IMR-90 (cell line): ENCODE measurements around the gene FAM131B. TPM values are rescaled to one million over a fixed set of nuclear protein-coding genes. Genes with fewer than 3 reads are reported as not detected.

ENCODE experiments used
- ATAC-seq: fragments of 200-7000 bp; cut with Tn5 transposase; 2 replicates; pipeline ENCODE4 v1.9.1; 2020; ENCODE audit warnings: low read depth, mild to moderate bottlenecking, moderate library complexity
- BruUV-seq: library from RNA; stranded (reverse); fragments of 400-500 nt; replicated peaks from 2 replicates; lab custom pipeline; 2021; lab: Mats Ljungman, UMichigan
- CTCF ChIA-PET: fragments of 300-600 bp; formaldehyde crosslinking; extraction: SDS; loops from one replicate; lab custom pipeline; 2021; ENCODE audit warnings: antibody characterized with exemption; lab: Yijun Ruan, JAX
- POLR2A ChIA-PET: fragments of 300-600 bp; sonication (Branson Sonifier 250); formaldehyde crosslinking; loops from one replicate; lab custom pipeline; 2022; ENCODE audit warnings: antibody characterized with exemption; ENCODE audit not compliant: unreplicated experiment; lab: Charles Lee
- DNase-seq: peaks from one replicate; pipeline ENCODE4 v3.0.0; 2013
- H2AFZ ChIP-seq: replicated peaks from 2 replicates; pipeline ENCODE3; 2013; ENCODE audit warnings: low read length, mild to moderate bottlenecking; ENCODE audit not compliant: poor library complexity
- H2AK5ac ChIP-seq: 2 replicates; pipeline ENCODE4 v1.6.1; 2013; ENCODE audit warnings: low read depth, low read length, inconsistent platforms
- H2AK9ac ChIP-seq: replicated peaks from 2 replicates; pipeline ENCODE3; 2013; ENCODE audit warnings: mild to moderate bottlenecking, low read depth, low read length, moderate library complexity; ENCODE audit not compliant: poor library complexity
- H2BK120ac ChIP-seq: 2 replicates; pipeline ENCODE4 v1.6.1; 2013; ENCODE audit warnings: low read depth, low read length, inconsistent platforms
- H2BK15ac ChIP-seq: 3 replicates; pipeline ENCODE4 v1.6.1; 2013; ENCODE audit warnings: low read depth, low read length, inconsistent platforms
- H2BK20ac ChIP-seq: 2 replicates; pipeline ENCODE4 v1.6.1; 2013; ENCODE audit warnings: low read depth, mild to moderate bottlenecking, inconsistent platforms, low read length, moderate library complexity
- H2BK5ac ChIP-seq: 2 replicates; pipeline ENCODE4 v1.6.1; 2013; ENCODE audit warnings: mild to moderate bottlenecking, low read depth, low read length, inconsistent platforms; ENCODE audit not compliant: poor library complexity, severe bottlenecking
- H3K14ac ChIP-seq: replicated peaks from 2 replicates; pipeline ENCODE4 v1.6.1; 2013; ENCODE audit warnings: low read depth, low read length, inconsistent platforms
- H3K18ac ChIP-seq: 2 replicates; pipeline ENCODE4 v1.6.1; 2013; ENCODE audit warnings: low read depth, low read length, control low read depth
- H3K23ac ChIP-seq: 2 replicates; pipeline ENCODE4 v1.6.1; 2013; ENCODE audit warnings: low read depth, low read length, inconsistent platforms
- H3K27ac ChIP-seq: 2 replicates; pipeline ENCODE4 v1.5.1; 2013; ENCODE audit warnings: mild to moderate bottlenecking, control low read depth, low read length; ENCODE audit not compliant: insufficient read depth
- H3K27me3 ChIP-seq: 2 replicates; pipeline ENCODE4 v1.6.1; 2013; ENCODE audit warnings: low read length; ENCODE audit not compliant: control insufficient read depth, insufficient read depth
- H3K36me3 ChIP-seq: 2 replicates; pipeline ENCODE4 v1.6.1; 2013; ENCODE audit warnings: low read length, mixed read lengths; ENCODE audit not compliant: control insufficient read depth, insufficient read depth
- H3K4ac ChIP-seq: 2 replicates; pipeline ENCODE4 v1.6.1; 2013; ENCODE audit warnings: low read depth, low read length, inconsistent platforms
- H3K4me1 ChIP-seq: 2 replicates; pipeline ENCODE4 v1.6.1; 2013; ENCODE audit warnings: low read length, mixed read lengths; ENCODE audit not compliant: control insufficient read depth, insufficient read depth
- H3K4me2 ChIP-seq: 2 replicates; pipeline ENCODE4 v1.6.1; 2013; ENCODE audit warnings: low read depth, mild to moderate bottlenecking, control low read depth, low read length, moderate library complexity
- H3K4me3 ChIP-seq: 2 replicates; pipeline ENCODE4 v1.5.1; 2013; ENCODE audit warnings: low read depth, mild to moderate bottlenecking, control low read depth, low read length, moderate library complexity; ENCODE audit not compliant: insufficient read depth
- H3K56ac ChIP-seq: 2 replicates; pipeline ENCODE4 v1.6.1; 2013; ENCODE audit warnings: low read length, inconsistent platforms; ENCODE audit not compliant: insufficient read depth; ENCODE audit errors: extremely low read depth
- H3K79me1 ChIP-seq, 2 experiments: 2 replicates each; pipeline ENCODE4 v1.6.1; 2013; ENCODE audit warnings: low read length in 2 of 2, inconsistent platforms in 1 of 2, low read depth in 1 of 2
- H3K9ac ChIP-seq: 2 replicates; pipeline ENCODE4 v1.6.1; 2013; ENCODE audit warnings: low read depth, low read length, control low read depth
- H3K9me1 ChIP-seq: 2 replicates; pipeline ENCODE4 v1.6.1; 2013; ENCODE audit warnings: low read length, inconsistent platforms; ENCODE audit not compliant: insufficient read depth
- H3K9me3 ChIP-seq: 2 replicates; pipeline ENCODE4 v1.6.1; 2013; ENCODE audit warnings: low read length; ENCODE audit not compliant: control insufficient read depth, insufficient read depth
- H4K20me1 ChIP-seq: 2 replicates; pipeline ENCODE4 v1.6.1; 2013; ENCODE audit warnings: low read length, inconsistent platforms; ENCODE audit not compliant: insufficient read depth
- H4K5ac ChIP-seq: 2 replicates; pipeline ENCODE4 v1.6.1; 2013; ENCODE audit warnings: mild to moderate bottlenecking, low read depth, low read length, control low read depth
- H4K8ac ChIP-seq, 2 experiments: 2 replicates each; pipeline ENCODE4 v1.6.1; 2013; ENCODE audit warnings: low read depth in 2 of 2, low read length in 2 of 2, control low read depth in 1 of 2, inconsistent platforms in 1 of 2
- H4K91ac ChIP-seq: 2 replicates; pipeline ENCODE4 v1.6.1; 2013; ENCODE audit warnings: low read depth, low read length, inconsistent platforms; ENCODE audit not compliant: insufficient read depth
- ELK1 ChIP-seq: fragments of 150-350 bp; IDR thresholded peaks from 2 replicates; pipeline ENCODE4 v1.6.1; 2016; ENCODE audit warnings: low read depth, mild to moderate bottlenecking, low read length, moderate library complexity, borderline replicate concordance
- MXI1 ChIP-seq: IDR thresholded peaks from 2 replicates; pipeline ENCODE4 v1.6.1; 2012; ENCODE audit warnings: low read depth, mild to moderate bottlenecking, low read length, moderate library complexity, borderline replicate concordance
- NFE2L2 ChIP-seq: fragments of 150-350 bp; IDR thresholded peaks from 2 replicates; pipeline ENCODE4 v1.6.1; 2016; ENCODE audit warnings: low read depth, mild to moderate bottlenecking, low read length
- POLR2A ChIP-seq: IDR thresholded peaks from 2 replicates; pipeline ENCODE4 v1.6.1; 2012; ENCODE audit warnings: mild to moderate bottlenecking, low read depth, low read length
- USF2 ChIP-seq: fragments of 150-350 bp; IDR thresholded peaks from 2 replicates; pipeline ENCODE4 v1.6.1; 2017; ENCODE audit warnings: mild to moderate bottlenecking, antibody characterized with exemption, low read length, low read depth
- WGBS, 2 experiments: methylation state at CpG; one replicate each; pipeline versions ENCODE4 v1.1.5 to v1.1.7; 2013; ENCODE audit warnings: missing lambda C conversion rate in 2 of 2; ENCODE audit not compliant: insufficient read length in 1 of 2; ENCODE audit errors: extremely low coverage in 2 of 2; 5-methylcytosine and 5-hydroxymethylcytosine counted together
- dilution Hi-C: fragments of 300-500 bp; cut with HindIII; formaldehyde crosslinking; loops from one replicate; pipeline ENCODE4 v1.14.3; 2018; ENCODE audit warnings: low sequenced_read_pairs; ENCODE audit not compliant: unreplicated experiment
- in situ Hi-C: fragments of 300-500 bp; cut with MboI; formaldehyde crosslinking; loops from 3 replicates; pipeline ENCODE4 v1.14.3; 2019; ENCODE audit warnings: low sequenced_read_pairs, inconsistent platforms, mixed read lengths
- intact Hi-C: fragments of 100-400 bp; cut with micrococcal nuclease; formaldehyde crosslinking; loops from 2 replicates; pipeline ENCODE4 v1.10.0; 2022
- polyA plus RNA-seq, 3 experiments: library from polyadenylated mRNA; depleted of rRNA; stranded (reverse); fragments of >200 nt; gene quantifications; 2 replicates each; pipeline ENCODE4 v1.2.3, GENCODE V29; 2012; ENCODE audit warnings: low replicate concordance in 1 of 3
- total RNA-seq: library from RNA; depleted of rRNA; stranded (reverse); fragments of >200 nt; gene quantifications from 2 replicates; pipeline ENCODE4 v1.2.3, GENCODE V29; 2012

Gene FAM131B
- total and polyA plus RNA-seq, 2 of the 4 experiments (the other 2 are of a cell fraction) = 3.4 to 4.3 TPM

GRCh38 chr7:143391462-143392404, 29.2 kb upstream of the FAM131B start:
- Histone ChIP-seq H3K4ac (peak overlapping the region; percentile 72), H3K4me3 (no peak overlapping the region), H2AK5ac (peak overlapping the region; percentile 39), H2BK15ac (no peak overlapping the region; the same call in 2 of the 3 replicates), H3K14ac (peak overlapping the region; percentile 58), H2BK5ac (peak overlapping the region; percentile 25), H3K18ac (peak overlapping the region; percentile 5; the same call in 1 of the 2 replicates), H3K27me3 (no peaks in the 10 kb centered on the region), H4K20me1 (peaks cover 75% of the 10 kb centered on the region), H2AFZ (peak overlapping the region; percentile 21), H3K4me2 (no peak overlapping the region), H4K91ac (peak overlapping the region; percentile 19; the same call in 1 of the 2 replicates), H4K8ac (peak overlapping the region in 1 of 2 experiments; percentile 44; a peak in 2 of 4 replicates), H3K9me1 (peaks cover 30% of the 10 kb centered on the region), H2BK20ac (no peak overlapping the region), H3K9me3 (no peaks in the 10 kb centered on the region), H3K36me3 (peaks cover 61% of the 10 kb centered on the region), H3K23ac (peak overlapping the region; percentile 57), H3K79me1 (peaks cover 22 to 57% of the 10 kb centered on the region in 2 experiments; a peak in 3 of 4 replicates), H3K27ac (peak overlapping the region; percentile 45), H2BK120ac (no peak overlapping the region), H4K5ac (peak overlapping the region; percentile 13; the same call in 1 of the 2 replicates), H2AK9ac (peak overlapping the region; percentile 87), H3K9ac (peak overlapping the region; percentile 5; the same call in 1 of the 2 replicates), H3K4me1 (peaks cover 42% of the 10 kb centered on the region), H3K56ac (no peak overlapping the region)
- in situ Hi-C loops = no loop called here
- DNase-seq = peak; percentile 85
- TF ChIP-seq ELK1 = no peak
- no peak for TF ChIP-seq POLR2A
- TF ChIP-seq NFE2L2 = no peak
- TF ChIP-seq USF2 = no peak; the same call in 1 of the 2 replicates
- 0 out of 2 replicates have a peak, but pooled peaks have one; percentile 6 for TF ChIP-seq MXI1
- ChIA-PET CTCF (interaction anchor here (0.8 kb wide), 1 partner anchor 13 kb away, joined by 4 read pairs; no protein-coding TSS in a partner anchor), POLR2A (interaction anchor here (0.5 to 0.7 kb wide), 3 partner anchors 49 to 126 kb away, joined by 5 to 7 read pairs (median 7); no protein-coding TSS in a partner anchor)
- WGBS, 2 experiments = 64% methylated on average over 6 of the region's 24 CpGs; no CpG with 5 or more reads in 1 of the 2 experiments
- ATAC-seq = peak; percentile 16
- intact Hi-C loops = loop anchor here (5.0 kb wide), 1 partner anchor 101 kb away; no protein-coding TSS in a partner anchor
- BruUV-seq = no TSS peak
- dilution Hi-C loops = no loop called here
